Cardiac muscle cell (in vitro differentiated cells and primary cell): ENCODE measurements around the gene UTS2R. TPM values are rescaled to one million over a fixed set of nuclear protein-coding genes. Genes with fewer than 3 reads are reported as not detected.
A peak's percentile ranks its signal among the peaks of the same experiment; 100 is the strongest.
"Not testable (repeated sequence)": the region's sequence is repeated elsewhere in the genome, so short reads cannot be mapped to it uniquely, and the experiment has no call there.

Experiments used
- DNase-seq, 2 donors: peaks; one replicate each; pipeline versions ENCODE4 v3.0.0 to v3.0.0-alpha.2; 2010 to 2017; ENCODE audit warnings: low read depth in 1 of 2, low spot score in 1 of 2
- H3K27ac ChIP-seq: fragments of 200-600 bp; sonication (generic); 2 replicates; pipeline ENCODE4 v1.5.1; 2016
- H3K27me3 ChIP-seq: fragments of 200-600 bp; sonication (generic); 2 replicates; pipeline ENCODE4 v1.6.0; 2016; ENCODE audit warnings: control low read depth
- H3K36me3 ChIP-seq: fragments of 200-600 bp; sonication (generic); 2 replicates; pipeline ENCODE4 v1.5.1; 2016; ENCODE audit warnings: control low read depth
- H3K4me1 ChIP-seq: fragments of 200-600 bp; sonication (generic); 2 replicates; pipeline ENCODE4 v1.8.1; 2017; ENCODE audit warnings: low read depth, mild to moderate bottlenecking, mixed run types
- H3K4me3 ChIP-seq: fragments of 200-600 bp; sonication (generic); 2 replicates; pipeline ENCODE4 v1.5.1; 2016; ENCODE audit warnings: mild to moderate bottlenecking
- H3K9me3 ChIP-seq: fragments of 200-600 bp; sonication (generic); 2 replicates; pipeline ENCODE4 v1.5.1; 2017; ENCODE audit warnings: low read depth, mild to moderate bottlenecking, control low read depth
- polyA plus RNA-seq: library from polyadenylated mRNA; unstranded; fragments of >200 nt; fragmentation: Nextera tagmentation; extraction: Ambion mirVana; gene quantifications from 2 replicates; pipeline ENCODE4 v1.2.1, GENCODE V29; 2016
- total RNA-seq: library from RNA; depleted of rRNA; stranded (reverse); fragments of >200 nt; gene quantifications from 2 replicates; pipeline ENCODE4 v1.2.3, GENCODE V29; 2016
- TF ChIP-seq, protein P1 (sequence below): IDR thresholded peaks from 2 replicates; pipeline ENCODE4 v1.5.1; 2012; ENCODE audit warnings: low read depth, mild to moderate bottlenecking, low read length

The UTS2R gene
- total and polyA plus RNA-seq, 2 experiments from 2014 or later: 4.1 to 10.8 TPM

DNA sequence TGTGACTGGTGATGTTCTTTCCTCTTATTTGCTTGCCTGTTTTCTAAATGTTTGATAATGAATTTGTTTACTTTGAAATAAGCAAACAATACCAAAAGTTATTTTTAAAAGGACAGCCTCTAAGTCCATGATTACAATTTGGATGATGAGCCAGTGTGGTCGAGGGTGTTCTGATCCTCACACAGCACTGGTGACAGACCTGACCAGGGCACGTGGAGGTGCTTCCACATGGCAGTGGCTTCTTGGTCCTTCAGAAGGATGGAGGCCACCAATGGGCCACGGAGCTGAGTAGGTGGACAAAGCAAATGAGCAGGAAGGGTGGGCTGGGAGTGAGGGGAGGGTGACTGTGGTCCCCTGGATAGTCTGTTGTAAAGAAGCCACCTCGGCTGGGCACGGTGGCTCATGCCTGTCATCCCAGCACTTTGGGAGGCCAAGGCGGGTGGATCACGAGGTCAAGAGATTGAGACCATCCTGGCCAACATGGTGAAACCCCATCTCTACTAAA lies 16.7 kb upstream of the UTS2R start:
- H3K27ac ChIP-seq: no peak overlapping the region
- H3K4me1 ChIP-seq: peaks cover 3% of the 10 kb centered on the region
- no peaks in the 10 kb centered on the region for H3K9me3 ChIP-seq
- no peak for DNase-seq
- H3K27me3 ChIP-seq: no peaks in the 10 kb centered on the region
- no peaks in the 10 kb centered on the region for H3K36me3 ChIP-seq
- TF ChIP-seq, protein P1, sequence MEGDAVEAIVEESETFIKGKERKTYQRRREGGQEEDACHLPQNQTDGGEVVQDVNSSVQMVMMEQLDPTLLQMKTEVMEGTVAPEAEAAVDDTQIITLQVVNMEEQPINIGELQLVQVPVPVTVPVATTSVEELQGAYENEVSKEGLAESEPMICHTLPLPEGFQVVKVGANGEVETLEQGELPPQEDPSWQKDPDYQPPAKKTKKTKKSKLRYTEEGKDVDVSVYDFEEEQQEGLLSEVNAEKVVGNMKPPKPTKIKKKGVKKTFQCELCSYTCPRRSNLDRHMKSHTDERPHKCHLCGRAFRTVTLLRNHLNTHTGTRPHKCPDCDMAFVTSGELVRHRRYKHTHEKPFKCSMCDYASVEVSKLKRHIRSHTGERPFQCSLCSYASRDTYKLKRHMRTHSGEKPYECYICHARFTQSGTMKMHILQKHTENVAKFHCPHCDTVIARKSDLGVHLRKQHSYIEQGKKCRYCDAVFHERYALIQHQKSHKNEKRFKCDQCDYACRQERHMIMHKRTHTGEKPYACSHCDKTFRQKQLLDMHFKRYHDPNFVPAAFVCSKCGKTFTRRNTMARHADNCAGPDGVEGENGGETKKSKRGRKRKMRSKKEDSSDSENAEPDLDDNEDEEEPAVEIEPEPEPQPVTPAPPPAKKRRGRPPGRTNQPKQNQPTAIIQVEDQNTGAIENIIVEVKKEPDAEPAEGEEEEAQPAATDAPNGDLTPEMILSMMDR: no peak
- no peak overlapping the region for H3K4me3 ChIP-seq

DNA sequence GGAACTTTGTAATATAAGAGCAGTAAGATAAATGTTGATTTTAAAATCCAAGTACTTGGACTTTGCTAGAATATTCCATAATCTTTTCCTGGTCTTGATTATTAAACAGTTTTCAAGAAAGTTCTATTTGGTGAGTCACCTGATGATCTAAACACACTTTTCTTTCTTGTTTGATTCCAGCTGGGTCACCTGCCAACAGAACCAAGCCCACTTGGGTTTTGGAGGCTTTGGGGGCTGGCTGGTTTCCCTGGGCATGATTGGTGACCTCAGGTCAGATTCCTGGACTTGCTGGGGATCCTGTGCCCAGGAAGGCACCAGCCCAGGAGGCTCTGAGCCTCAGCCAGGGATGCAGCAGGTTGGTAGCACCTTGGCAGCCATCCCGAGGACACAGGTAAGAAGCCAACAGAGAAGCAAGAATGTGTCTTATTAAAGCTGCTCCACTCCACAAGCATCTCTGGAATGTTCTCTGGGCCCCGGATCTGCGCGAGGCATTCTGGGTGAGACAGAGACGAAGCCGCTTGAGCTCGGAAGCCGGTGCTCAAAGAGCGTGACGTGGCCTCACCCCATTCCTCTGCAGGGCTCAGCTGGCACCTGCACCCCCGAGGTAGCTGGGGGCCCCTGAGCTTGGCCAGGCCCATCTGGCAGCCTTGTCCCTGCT lies 15.7 kb upstream of the UTS2R start:
- Histone ChIP-seq H3K27ac (no peak overlapping the region), H3K4me3 (no peak overlapping the region), H3K36me3 (no peaks in the 10 kb centered on the region), H3K9me3 (no peaks in the 10 kb centered on the region), H3K27me3 (no peaks in the 10 kb centered on the region), H3K4me1 (peaks cover 3% of the 10 kb centered on the region)
- TF ChIP-seq, protein P1: no peak
- DNase-seq: peak in 1 of 2 donors; percentile 24

DNA sequence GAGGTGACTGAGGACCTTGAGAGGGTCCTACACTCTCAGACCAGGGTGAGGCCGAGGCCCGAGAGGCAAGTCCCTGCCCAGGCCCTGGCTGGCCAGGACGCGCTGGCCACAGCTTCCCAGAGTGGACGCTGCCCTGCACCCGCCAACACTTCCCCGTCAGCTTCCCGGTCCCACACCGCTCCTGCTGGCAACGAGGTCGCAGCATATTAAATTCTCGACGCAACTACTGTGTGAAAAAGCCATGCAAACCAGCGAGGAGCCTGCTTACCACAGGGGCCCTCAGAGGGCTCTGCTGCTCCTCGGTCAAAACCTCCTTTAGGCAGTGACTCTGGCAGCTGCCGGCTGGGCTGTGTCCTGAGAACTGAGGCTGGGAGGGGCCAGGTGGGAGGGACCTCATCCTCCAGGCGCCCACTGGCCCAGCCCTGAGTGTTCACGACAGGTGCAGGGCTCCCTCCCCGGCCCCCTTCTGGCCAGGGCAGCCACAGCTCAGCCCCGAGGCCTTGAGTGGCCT lies 14.7 kb upstream of the UTS2R start:
- no peak overlapping the region for H3K4me3 ChIP-seq
- no peaks in the 10 kb centered on the region for H3K27me3 ChIP-seq
- DNase-seq: peak in 1 of 2 donors; percentile 37
- H3K9me3 ChIP-seq: no peaks in the 10 kb centered on the region
- peaks cover 3% of the 10 kb centered on the region for H3K4me1 ChIP-seq
- no peaks in the 10 kb centered on the region for H3K36me3 ChIP-seq
- TF ChIP-seq, protein P1: no peak
- H3K27ac ChIP-seq: no peak overlapping the region

DNA sequence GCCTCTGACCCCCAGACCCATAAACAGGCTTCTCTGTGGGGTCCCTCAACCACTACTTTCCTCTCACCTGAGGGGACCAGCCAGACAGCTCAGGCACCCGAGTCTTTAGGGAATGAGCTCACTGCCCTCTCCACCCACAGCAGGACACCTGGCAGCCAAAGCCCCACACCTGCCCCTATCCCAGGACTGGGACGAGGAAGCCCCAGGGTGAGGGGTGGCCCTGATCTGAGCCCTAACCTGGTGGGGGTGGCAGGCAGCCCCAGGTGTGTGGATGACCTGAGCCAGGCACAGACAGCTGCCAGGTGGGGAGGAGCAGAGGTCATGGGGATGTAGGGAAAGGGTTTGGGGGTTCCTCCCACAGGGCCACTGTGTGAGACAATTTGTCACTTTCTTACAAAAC lies 14.2 kb upstream of the UTS2R start:
- no peak for DNase-seq
- H3K9me3 ChIP-seq: no peaks in the 10 kb centered on the region
- TF ChIP-seq, protein P1: no peak
- no peaks in the 10 kb centered on the region for H3K36me3 ChIP-seq
- H3K4me3 ChIP-seq: no peak overlapping the region
- no peaks in the 10 kb centered on the region for H3K27me3 ChIP-seq
- no peak overlapping the region for H3K27ac ChIP-seq
- H3K4me1 ChIP-seq: peaks cover 3% of the 10 kb centered on the region

DNA sequence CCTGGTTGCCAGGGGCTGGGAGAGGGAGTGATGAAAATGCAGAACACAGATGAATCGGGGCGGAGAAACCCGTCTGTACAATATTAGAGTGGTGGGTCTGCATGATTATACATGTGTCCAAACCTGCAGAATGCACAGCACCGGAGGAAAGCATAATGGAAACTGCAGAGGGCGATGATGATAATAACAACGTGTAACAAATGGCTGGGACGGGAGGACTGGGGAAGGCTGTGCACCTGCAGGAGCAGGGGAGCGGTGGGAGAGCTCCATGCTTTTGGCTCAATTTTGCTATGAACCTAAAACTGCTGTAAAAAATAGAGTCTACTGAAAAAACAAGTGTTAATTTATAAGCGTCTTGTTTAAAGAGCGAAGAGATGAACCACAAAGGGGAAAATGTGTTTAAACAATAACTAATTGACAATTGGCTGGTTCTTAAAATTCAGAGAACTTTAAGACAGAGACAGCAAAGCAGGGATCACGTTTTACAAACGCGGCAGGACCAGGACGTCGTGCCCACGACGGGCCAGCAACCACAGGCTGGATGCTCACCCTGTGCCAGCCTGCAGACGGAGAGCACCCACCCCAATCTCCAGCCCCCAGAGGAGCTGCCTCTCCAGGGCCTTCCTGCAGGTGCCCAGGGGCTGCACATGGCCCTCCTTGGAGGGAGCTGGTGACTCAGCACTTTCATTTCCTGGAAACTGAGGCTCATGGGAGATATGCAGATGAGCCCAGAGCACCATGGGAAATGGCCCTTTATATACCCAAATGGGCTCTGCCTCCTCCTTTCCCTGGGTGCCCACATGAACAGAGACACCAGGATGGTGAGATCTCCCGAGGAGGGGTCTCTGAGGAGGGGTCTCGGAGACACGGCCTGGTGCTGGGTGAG lies 12.9 kb upstream of the UTS2R start, which contains the start of gene TEX19:
Gene TEX19 (plus strand): TSS at position 783 of the 886 bp plus-strand sequence. CDS start 2,904 bp downstream, outside the sequence.
- no peak within 1 kb of the TSS for H3K4me3 ChIP-seq
- peaks cover 3% of the 10 kb centered on the region for H3K4me1 ChIP-seq
- H3K27me3 ChIP-seq: no peaks in the 10 kb centered on the region
- H3K36me3 ChIP-seq: no peaks in the 10 kb centered on the region
- DNase-seq: no peak
- TF ChIP-seq, protein P1: no peak
- no peak within 1 kb of the TSS for H3K27ac ChIP-seq
- no peaks in the 10 kb centered on the region for H3K9me3 ChIP-seq

DNA sequence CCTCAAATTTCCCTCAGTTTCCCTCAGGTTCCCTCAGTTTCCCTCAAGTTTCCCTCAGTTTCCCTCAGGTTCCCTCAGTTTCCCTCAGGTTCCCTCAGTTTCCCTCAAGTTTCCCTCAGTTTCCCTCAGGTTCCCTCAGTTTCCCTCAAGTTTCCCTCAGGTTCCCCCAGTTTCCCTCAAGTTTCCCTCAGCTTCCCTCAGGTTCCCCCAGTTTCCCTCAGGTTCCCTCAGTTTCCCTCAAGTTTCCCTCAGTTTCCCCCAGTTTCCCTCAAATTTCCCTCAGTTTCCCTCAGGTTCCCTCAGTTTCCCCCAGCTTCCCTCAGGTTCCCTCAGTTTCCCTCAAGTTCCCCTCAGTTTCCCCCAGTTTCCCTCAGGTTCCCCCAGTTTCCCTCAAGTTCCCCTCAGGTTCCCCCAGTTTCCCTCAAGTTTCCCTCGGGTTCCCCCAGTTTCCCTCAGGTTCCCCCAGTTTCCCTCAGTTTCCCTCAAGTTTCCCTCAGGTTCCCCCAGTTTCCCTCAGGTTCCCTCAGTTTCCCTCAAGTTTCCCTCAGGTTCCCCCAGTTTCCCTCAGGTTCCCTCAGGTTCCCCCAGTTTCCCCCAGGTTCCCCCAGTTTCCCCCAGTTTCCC lies 12.0 kb upstream of the UTS2R start:
- H3K4me3 ChIP-seq, H3K27ac ChIP-seq, H3K4me1 ChIP-seq, H3K9me3 ChIP-seq, H3K36me3 ChIP-seq, H3K27me3 ChIP-seq, DNase-seq: not testable (repeated sequence)
